Measurements from ENCODE around the gene KMT2B. TPM values are rescaled to one million over a fixed set of nuclear protein-coding genes. Genes with fewer than 3 reads are reported as not detected.

The KMT2B gene
- total RNA-seq, 4 donors from 2014 or later, result 7.5 to 33.7 (median 15.6) TPM

GRCh38 chr19:35702223-35703012, 15.4 kb upstream of the KMT2B start:
- no peaks in the 10 kb centered on the region for H3K9me3 ChIP-seq
- H3K27ac ChIP-seq, result peak overlapping the region; percentile 25 to 71 (median 58)
- intact Hi-C loops (cut with DNase I), result no loop called here
- peaks cover 3 to 30% (median 11%) of the 10 kb centered on the region in 3 donors for H3K4me1 ChIP-seq
- H3K27me3 ChIP-seq, result peaks cover 0 to 8% (median 0%) of the 10 kb centered on the region in 4 donors
- 0% methylated on average over 7 to 15 of the region's 50 CpGs for WGBS, 2 donors
- no peaks in the 10 kb centered on the region for H3K36me3 ChIP-seq
- DNase-seq, result peak; percentile 83
- TF ChIP-seq CTCF (IDR thresholded peaks at IDR 0.05), result no peak
- TF ChIP-seq POLR2A (IDR thresholded peaks at IDR 0.05), result peak in 2 of 4 donors; percentile 33 to 46
- peak overlapping the region; percentile 41 to 72 (median 60) for H3K4me3 ChIP-seq

GRCh38 chr19:35703343-35703742, 14.5 kb upstream of the KMT2B start:
- Histone ChIP-seq H3K4me1 (peaks cover 3 to 38% (median 11%) of the 10 kb centered on the region in 3 donors), H3K9me3 (no peaks in the 10 kb centered on the region), H3K36me3 (no peaks in the 10 kb centered on the region), H3K27ac (peak overlapping the region in 1 of 4 donors; percentile 52), H3K27me3 (peaks cover 0 to 8% (median 0%) of the 10 kb centered on the region in 4 donors), H3K4me3 (no peak overlapping the region)
- 49 to 60% methylated on average over 1 to 8 of the region's 9 CpGs for WGBS, 2 donors
- TF ChIP-seq POLR2A (IDR thresholded peaks at IDR 0.05) (no peak), CTCF (IDR thresholded peaks at IDR 0.05) (no peak)
- DNase-seq, result no peak
- intact Hi-C loops (cut with DNase I), result no loop called here

- no peaks in the 10 kb centered on the region for H3K36me3 ChIP-seq
- no peak for TF ChIP-seq CTCF (IDR thresholded peaks at IDR 0.05)
- H3K4me3 ChIP-seq, result no peak within 1 kb of the TSS
- peaks cover 3 to 46% (median 11%) of the 10 kb centered on the region in 3 donors for H3K4me1 ChIP-seq
- no peak for DNase-seq
- H3K9me3 ChIP-seq, result no peaks in the 10 kb centered on the region
- H3K27me3 ChIP-seq, result peaks cover 0 to 8% (median 0%) of the 10 kb centered on the region in 4 donors
- H3K27ac ChIP-seq, result no peak within 1 kb of the TSS
- intact Hi-C loops (cut with DNase I), result no loop called here
- WGBS, 2 donors, result 47 to 54% methylated on average over 3 to 10 of the region's 24 CpGs
Observed at GRCh38 chr19:35704218-35704617, 13.6 kb upstream of the KMT2B start, which contains the start of gene ZBTB32. TSS of gene ZBTB32 (plus strand) at chr19:35704558. CDS start at chr19:35714627, 10,069 bp downstream.

GRCh38 chr19:35708391-35708790, 9.4 kb upstream of the KMT2B start:
- H3K27me3 ChIP-seq, result peaks cover 0 to 3% (median 0%) of the 10 kb centered on the region in 4 donors
- no peak for DNase-seq
- H3K9me3 ChIP-seq, result no peaks in the 10 kb centered on the region
- H3K36me3 ChIP-seq, result no peaks in the 10 kb centered on the region
- 100% methylated on average over 1 of the region's 1 CpG; no CpG with 5 or more reads in 1 of the 2 donors for WGBS, 2 donors
- H3K4me1 ChIP-seq, result peaks cover 0 to 52% (median 0%) of the 10 kb centered on the region in 3 donors
- H3K4me3 ChIP-seq, result no peak overlapping the region
- TF ChIP-seq POLR2A (IDR thresholded peaks at IDR 0.05) (no peak), CTCF (IDR thresholded peaks at IDR 0.05) (no peak)
- intact Hi-C loops (cut with DNase I), result no loop called here
- no peak overlapping the region for H3K27ac ChIP-seq
